Non-pigmented ciliary epithelial cell (primary cell): ENCODE results near the gene NARS2.
A peak's percentile ranks its signal among the peaks of the same experiment; 100 is the strongest.
"Not testable (repeated sequence)": the region's sequence is repeated elsewhere in the genome, so short reads cannot be mapped to it uniquely, and the experiment has no call there.

Source experiments
- DNase-seq: peaks from one replicate; pipeline ENCODE4 v3.0.0-alpha.2; 2010; ENCODE audit warnings: low read depth

NARS2 gene

GRCh38 chr11:78575478-78575877 is 814 bp upstream of the NARS2 start:
- DNase-seq: no peak

- no peak for DNase-seq
Measured at GRCh38 chr11:78573681-78574080, 983 bp downstream of the NARS2 start.

GRCh38 chr11:78573271-78573670 is 1.4 kb downstream of the NARS2 start:
- no peak for DNase-seq

DNA sequence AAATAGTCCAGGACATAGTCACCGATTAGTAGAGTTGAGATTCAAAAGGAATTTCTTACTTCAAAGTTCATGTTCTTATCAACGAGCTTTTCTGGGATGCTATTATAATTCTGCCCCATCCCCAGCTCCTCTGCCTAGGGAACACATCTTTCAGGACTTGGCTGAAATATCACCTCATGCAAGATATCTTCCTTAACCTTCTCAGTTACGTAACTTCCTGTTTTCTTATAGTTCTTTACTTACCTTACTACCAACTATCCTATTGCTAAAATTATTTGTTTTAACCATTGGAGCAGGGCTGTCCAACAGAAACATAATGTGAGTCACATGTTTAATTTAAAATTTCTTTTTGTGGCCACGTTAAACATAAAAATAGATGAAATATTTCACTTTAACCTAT is 2.3 kb downstream of the NARS2 start:
- DNase-seq: no peak

GRCh38 chr11:78570031-78570430 is 4.6 kb downstream of the NARS2 start:
- no peak for DNase-seq

DNA sequence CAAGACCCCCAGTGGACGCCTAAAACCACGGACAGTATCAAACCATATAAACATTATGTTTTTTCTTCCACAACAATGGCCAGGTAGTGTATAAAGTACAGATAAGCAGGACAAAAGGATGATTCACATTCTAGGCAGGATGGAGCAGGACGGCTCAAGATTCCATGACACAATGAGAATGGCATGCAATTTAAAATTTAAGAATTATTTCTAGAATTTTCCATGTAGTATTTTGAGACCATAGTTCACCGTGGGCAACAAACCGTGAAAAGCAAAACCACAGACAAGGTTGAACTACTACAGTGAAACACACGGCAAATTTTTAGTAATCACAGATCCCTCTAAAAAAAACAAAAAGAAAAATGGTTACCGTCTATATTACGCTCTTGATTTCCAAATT is 7.5 kb downstream of the NARS2 start:
- peak; percentile 57 for DNase-seq

- no peak for DNase-seq
Measured at GRCh38 chr11:78564490-78565467, 9.9 kb downstream of the NARS2 start.

DNA sequence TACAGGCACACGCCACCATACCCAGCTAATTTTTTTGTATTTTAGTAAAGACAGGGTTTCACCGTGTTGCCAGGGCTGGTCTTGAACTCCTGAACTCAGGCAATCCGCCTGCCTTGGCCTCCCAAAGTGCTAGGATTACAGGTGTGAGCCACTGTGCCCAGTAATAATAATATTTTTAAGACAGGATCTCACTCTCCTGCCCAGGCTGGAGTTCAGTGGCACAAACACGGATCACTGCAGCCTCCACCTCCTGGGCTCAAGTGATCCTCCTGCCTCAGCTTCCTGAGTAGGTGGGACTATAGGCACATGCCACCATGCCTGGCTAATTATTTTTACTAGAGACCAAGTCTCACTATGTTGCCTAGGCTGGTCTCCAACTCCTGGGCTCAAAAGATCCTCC is 10.6 kb downstream of the NARS2 start:
- DNase-seq: not testable (repeated sequence)

DNA sequence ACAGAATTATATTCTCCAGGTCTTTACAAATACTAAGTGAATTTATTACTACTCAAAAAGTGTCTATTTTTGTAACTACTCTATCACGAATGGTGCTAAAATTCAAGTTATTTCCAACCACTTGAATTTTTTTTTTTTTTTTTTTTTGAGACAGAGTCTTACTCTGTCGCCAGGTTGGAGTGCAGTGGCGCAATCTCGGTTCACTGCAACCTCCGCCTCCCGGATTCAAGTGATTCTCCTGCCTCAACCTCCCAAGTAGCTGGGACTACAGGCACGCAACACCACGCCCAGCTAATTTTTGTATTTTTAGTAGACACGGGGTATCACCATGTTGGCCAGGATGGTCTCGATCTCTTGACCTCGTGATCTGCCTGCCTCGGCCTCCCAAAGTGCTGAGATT is 11.6 kb downstream of the NARS2 start:
- not testable (repeated sequence) for DNase-seq

DNA sequence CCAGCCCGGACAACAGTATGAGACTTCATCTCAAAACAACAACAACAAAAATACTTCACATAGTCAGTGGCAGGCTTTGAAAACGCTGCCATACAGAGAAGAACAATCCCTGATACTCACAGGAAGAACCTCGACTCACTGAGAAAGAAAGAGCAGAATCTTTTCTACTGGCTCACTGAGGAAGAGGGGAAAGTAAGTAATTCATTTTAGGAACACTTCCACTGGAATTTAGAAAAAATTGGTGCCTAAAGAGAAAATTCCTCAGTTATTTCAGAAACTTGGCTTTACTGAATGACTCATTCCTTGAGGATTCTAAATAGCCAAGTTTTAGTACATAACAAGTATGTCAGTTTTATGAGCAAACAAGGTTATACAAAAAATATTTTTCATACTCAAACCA is 12.3 kb downstream of the NARS2 start:
- no peak for DNase-seq

GRCh38 chr11:78560826-78561484 is 13.7 kb downstream of the NARS2 start:
- no peak for DNase-seq

DNA sequence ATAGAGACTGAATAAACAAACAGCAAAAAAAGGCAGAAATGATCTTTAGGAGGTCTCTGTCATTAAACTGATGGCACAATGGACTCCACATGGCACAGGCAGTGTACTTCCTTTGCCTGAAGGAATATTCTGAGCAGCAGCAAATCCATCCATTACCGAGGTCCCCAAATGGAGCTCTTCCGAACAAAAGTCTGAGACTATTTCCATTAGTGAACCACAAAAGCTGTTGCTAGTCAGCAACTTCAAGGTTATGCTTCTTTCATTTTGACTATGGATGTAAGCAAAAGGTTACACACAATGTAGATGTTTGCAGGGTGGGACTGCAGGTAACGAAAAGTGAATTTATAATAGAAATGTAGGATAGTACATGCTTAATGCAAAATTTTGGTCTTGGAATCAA is 14.5 kb downstream of the NARS2 start:
- DNase-seq: no peak

DNA sequence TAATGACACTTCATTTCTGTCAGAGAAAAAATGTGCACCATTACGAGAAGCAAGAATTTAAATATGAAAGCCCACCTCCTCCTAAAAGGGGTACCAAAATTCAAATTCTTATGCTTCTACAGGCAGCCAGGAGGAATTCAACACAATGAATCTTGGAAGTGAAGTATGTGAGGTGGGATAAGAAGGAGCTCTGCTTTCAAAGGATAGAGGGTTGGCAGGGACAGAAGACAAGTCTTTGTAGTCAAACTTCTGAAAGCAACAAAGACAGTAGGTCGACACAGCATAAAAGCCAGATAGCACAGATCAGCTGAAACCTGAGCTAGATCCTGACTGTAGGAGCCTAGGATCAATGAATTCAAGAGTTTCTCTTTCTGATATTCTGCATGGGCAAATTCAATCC is 17.4 kb downstream of the NARS2 start:
- DNase-seq: no peak

DNA sequence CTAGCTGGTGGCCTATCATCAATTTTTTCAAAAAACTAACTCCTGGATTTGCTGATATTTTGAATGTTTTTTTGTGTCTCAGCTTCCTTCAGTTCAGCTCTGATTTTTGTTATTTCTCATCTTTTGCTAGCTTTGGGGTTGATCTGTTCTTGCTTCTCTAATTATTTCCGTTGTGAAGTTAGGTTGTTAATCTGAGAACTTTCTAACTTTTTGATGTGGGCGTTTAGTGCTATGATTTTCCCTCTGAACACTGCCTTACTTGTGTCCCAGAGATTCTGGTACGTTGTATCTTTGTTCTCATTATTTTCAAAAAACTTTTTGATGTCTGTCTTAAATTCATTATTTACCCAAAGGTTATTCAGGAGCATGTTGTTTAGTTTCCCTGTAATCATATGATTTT is 19.1 kb downstream of the NARS2 start:
- DNase-seq: no peak

GRCh38 chr11:78552881-78553280 is 21.8 kb downstream of the NARS2 start:
- DNase-seq: no peak

DNA sequence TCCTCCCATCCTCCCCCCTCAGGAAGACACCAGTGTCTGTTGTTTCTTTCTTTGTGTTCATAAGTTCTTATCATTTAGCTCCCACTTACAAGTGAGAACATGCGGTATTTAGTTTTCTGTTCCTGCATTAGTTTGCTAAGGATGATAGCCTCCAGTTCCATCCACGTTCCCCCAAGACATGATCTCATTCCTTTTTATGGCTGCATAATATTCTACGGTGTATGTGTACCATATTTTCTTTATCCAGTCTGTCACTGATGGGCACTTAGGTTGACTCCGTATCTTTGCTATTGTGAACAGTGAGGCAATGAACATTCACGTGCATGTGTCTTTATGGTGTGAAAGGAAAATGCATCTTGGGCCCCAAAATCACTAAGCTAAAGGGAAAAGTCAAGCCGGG is 22.5 kb downstream of the NARS2 start:
- not testable (repeated sequence) for DNase-seq

- no peak for DNase-seq
Measured at GRCh38 chr11:78551066-78551465, 23.6 kb downstream of the NARS2 start.

- no peak for DNase-seq
Measured at GRCh38 chr11:78549624-78550409, 24.8 kb downstream of the NARS2 start.

DNA sequence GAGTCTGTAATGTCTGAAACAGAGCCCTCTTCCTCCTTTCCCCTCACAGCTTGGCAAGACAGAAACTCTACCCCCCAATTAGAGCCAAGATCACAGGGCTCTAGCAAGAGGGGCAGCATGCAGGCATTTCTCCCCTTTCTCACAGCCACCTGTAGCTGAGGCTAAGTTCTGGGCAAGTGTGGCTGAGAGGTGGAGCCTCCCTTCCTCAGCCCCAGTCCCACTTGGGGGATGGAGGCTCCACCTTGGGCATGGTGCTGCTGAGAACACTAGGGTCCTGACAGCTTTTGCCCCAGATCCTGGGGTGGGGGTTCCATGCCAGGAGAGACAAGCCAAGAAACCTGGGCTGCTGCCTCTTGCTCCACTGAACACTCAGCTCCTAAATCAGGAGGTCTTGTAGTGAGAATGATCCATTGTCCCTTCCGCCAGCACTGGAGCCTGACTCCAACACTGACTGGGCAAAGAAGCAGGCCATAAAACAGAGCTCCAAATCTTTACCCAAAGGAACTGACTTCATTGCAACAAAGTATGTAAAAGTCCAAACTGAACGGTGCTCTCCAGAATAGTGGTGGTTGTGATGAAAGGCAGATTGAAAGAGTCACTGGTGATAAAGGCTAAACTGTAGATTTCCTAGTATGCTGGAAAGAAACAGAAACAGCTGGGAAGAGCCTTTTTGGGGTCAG is 25.6 kb downstream of the NARS2 start:
- no peak for DNase-seq

GRCh38 chr11:78547931-78548705 is 26.5 kb downstream of the NARS2 start:
- no peak for DNase-seq

- DNase-seq: no peak
Measured at GRCh38 chr11:78542007-78542406, 32.7 kb downstream of the NARS2 start.
